HEK293 (cell line): ENCODE data around the gene TSPOAP1.

Experiments
- CTCF ChIP-seq: fragments of 450-650 bp; formaldehyde crosslinking; IDR thresholded peaks from 2 replicates; pipeline ENCODE4 v1.5.1; 2016; ENCODE audit warnings: missing biosample characterization, missing genetic modification characterization
- KLF1 ChIP-seq: fragments of 450-650 bp; formaldehyde crosslinking; IDR thresholded peaks from 2 replicates; pipeline ENCODE4 v1.5.1; 2016; ENCODE audit warnings: missing biosample characterization, missing genetic modification characterization
- SP2 ChIP-seq: fragments of 450-650 bp; formaldehyde crosslinking; IDR thresholded peaks from 2 replicates; pipeline ENCODE4 v1.5.1; 2016; ENCODE audit warnings: missing biosample characterization, missing genetic modification characterization
- ZBTB26 ChIP-seq: fragments of 450-650 bp; formaldehyde crosslinking; optimal IDR thresholded peaks from 2 replicates; pipeline ENCODE3; 2016; ENCODE audit warnings: missing biosample characterization, mild to moderate bottlenecking, missing genetic modification characterization
- ZBTB7A ChIP-seq: fragments of 450-650 bp; formaldehyde crosslinking; IDR thresholded peaks from 2 replicates; pipeline ENCODE4 v1.5.1; 2016; ENCODE audit warnings: low read depth, missing biosample characterization, missing genetic modification characterization
- ZNF133 ChIP-seq: fragments of 450-650 bp; formaldehyde crosslinking; IDR thresholded peaks from 2 replicates; pipeline ENCODE4 v1.5.1; 2016; ENCODE audit warnings: missing biosample characterization, missing genetic modification characterization
- ZNF350 ChIP-seq: fragments of 450-650 bp; formaldehyde crosslinking; IDR thresholded peaks from 2 replicates; pipeline ENCODE4 v1.5.0; 2017; ENCODE audit warnings: missing biosample characterization, mild to moderate bottlenecking, missing genetic modification characterization
- ZNF501 ChIP-seq: fragments of 450-650 bp; formaldehyde crosslinking; IDR thresholded peaks from 2 replicates; pipeline ENCODE4 v1.5.1; 2016; ENCODE audit warnings: missing biosample characterization, missing genetic modification characterization
- ZNF548 ChIP-seq: fragments of 450-650 bp; formaldehyde crosslinking; IDR thresholded peaks from 2 replicates; pipeline ENCODE4 v1.5.1; 2016; ENCODE audit warnings: missing biosample characterization, missing genetic modification characterization
- ZNF677 ChIP-seq: fragments of 450-650 bp; IDR thresholded peaks from 2 replicates; pipeline ENCODE4 v1.5.0; 2018; ENCODE audit warnings: missing biosample characterization, mild to moderate bottlenecking, missing genetic modification characterization, moderate library complexity
- ZNF768 ChIP-seq: fragments of 450-650 bp; formaldehyde crosslinking; IDR thresholded peaks from 2 replicates; pipeline ENCODE4 v1.5.1; 2018; ENCODE audit warnings: missing biosample characterization, mild to moderate bottlenecking, missing genetic modification characterization
- ZNF785 ChIP-seq: fragments of 450-650 bp; formaldehyde crosslinking; IDR thresholded peaks from 2 replicates; pipeline ENCODE4 v1.5.1; 2016; ENCODE audit warnings: missing biosample characterization, missing genetic modification characterization
- ZNF837 ChIP-seq: fragments of 450-650 bp; formaldehyde crosslinking; IDR thresholded peaks from 2 replicates; pipeline ENCODE4 v1.5.1; 2016; ENCODE audit warnings: missing biosample characterization, missing genetic modification characterization
- TF ChIP-seq, protein P1 (sequence below): fragments of 450-650 bp; formaldehyde crosslinking; IDR thresholded peaks from 2 replicates; pipeline ENCODE4 v1.5.1; 2016; ENCODE audit warnings: missing biosample characterization, missing genetic modification characterization, low read depth

DNA sequence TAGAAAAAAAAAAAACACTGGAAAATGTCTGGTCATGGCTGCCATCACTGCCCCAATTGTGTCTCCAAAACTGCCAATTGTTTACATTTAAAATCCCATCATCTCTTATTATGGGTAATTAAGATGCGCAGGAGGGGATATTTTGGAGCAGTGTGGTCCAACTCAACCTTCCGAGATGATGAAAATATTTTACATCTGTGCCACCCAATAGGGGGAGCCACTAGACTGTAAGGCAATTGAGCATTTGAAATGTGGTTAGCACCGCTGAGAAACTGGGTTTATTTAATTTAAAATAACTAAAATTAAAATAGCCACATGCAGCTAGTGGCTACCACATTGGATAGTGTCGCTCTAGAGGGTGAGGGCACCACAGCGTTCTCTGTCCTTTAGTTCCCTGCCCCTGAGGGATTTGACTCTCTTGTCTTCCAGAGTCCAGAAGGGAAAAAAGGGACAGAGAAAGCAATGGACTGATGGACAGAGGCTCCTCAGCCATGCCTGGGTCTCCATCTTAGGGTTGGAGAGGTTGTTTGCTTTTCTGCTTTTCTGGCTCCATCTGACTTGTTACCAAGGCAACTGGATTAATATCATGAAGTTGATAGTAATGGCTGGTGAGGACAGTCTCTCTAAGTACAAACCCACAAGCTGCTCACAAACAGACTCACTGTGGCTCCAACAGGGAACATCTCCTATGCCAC, 51.3 kb downstream of the TSPOAP1 start:
- TF ChIP-seq CTCF (tag by site-specific recombination) (no peak), ZNF548 (tag by site-specific recombination) (no peak), ZNF837 (no peak), ZBTB7A (tag by site-specific recombination) (no peak), ZNF785 (tag by site-specific recombination) (no peak), ZNF677 (no peak), ZNF768 (tag by site-specific recombination) (no peak), KLF1 (tag by site-specific recombination) (no peak), ZNF133 (tag by site-specific recombination) (no peak), ZBTB26 (no peak), ZNF501 (tag by site-specific recombination) (no peak), SP2 (no peak), ZNF350 (tag by site-specific recombination) (no peak)
- TF ChIP-seq, protein P1, sequence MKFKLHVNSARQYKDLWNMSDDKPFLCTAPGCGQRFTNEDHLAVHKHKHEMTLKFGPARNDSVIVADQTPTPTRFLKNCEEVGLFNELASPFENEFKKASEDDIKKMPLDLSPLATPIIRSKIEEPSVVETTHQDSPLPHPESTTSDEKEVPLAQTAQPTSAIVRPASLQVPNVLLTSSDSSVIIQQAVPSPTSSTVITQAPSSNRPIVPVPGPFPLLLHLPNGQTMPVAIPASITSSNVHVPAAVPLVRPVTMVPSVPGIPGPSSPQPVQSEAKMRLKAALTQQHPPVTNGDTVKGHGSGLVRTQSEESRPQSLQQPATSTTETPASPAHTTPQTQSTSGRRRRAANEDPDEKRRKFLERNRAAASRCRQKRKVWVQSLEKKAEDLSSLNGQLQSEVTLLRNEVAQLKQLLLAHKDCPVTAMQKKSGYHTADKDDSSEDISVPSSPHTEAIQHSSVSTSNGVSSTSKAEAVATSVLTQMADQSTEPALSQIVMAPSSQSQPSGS (tag by site-specific recombination): no peak
